Neuronal stem cell (in vitro differentiated cells): Measurements from ENCODE around the gene EHHADH. TPM values are rescaled to one million over a fixed set of nuclear protein-coding genes. Genes with fewer than 3 reads are reported as not detected.

ENCODE experiments used
- DNase-seq: peaks from one replicate; pipeline ENCODE4 v3.0.0-alpha.2; 2013; ENCODE audit warnings: low spot score
- H2AFZ ChIP-seq: one replicate; pipeline ENCODE4 v1.6.1; 2013; ENCODE audit warnings: mild to moderate bottlenecking, low read length, inconsistent platforms
- H2AK5ac ChIP-seq: 2 replicates; pipeline ENCODE4 v1.6.1; 2013; ENCODE audit warnings: low read depth, mild to moderate bottlenecking, inconsistent platforms, low read length, moderate library complexity, mixed read lengths
- H2BK120ac ChIP-seq: 2 replicates; pipeline ENCODE4 v1.6.1; 2013; ENCODE audit warnings: low read depth, mild to moderate bottlenecking, inconsistent platforms, low read length, moderate library complexity, mixed read lengths
- H2BK12ac ChIP-seq: one replicate; pipeline ENCODE4 v1.6.1; 2013; ENCODE audit warnings: low read length, inconsistent platforms
- H2BK15ac ChIP-seq: 2 replicates; pipeline ENCODE4 v1.6.1; 2013; ENCODE audit warnings: mild to moderate bottlenecking, low read length, inconsistent platforms, mixed read lengths
- H2BK5ac ChIP-seq: one replicate; pipeline ENCODE4 v1.6.1; 2013; ENCODE audit warnings: inconsistent platforms, mild to moderate bottlenecking, low read length, moderate library complexity
- H3K14ac ChIP-seq: one replicate; pipeline ENCODE4 v1.6.1; 2013; ENCODE audit warnings: low read length, inconsistent platforms
- H3K18ac ChIP-seq: 2 replicates; pipeline ENCODE4 v1.6.1; 2013; ENCODE audit warnings: low read length, inconsistent platforms
- H3K23ac ChIP-seq: 2 replicates; pipeline ENCODE4 v1.6.1; 2013; ENCODE audit warnings: low read depth, mild to moderate bottlenecking, mixed read lengths, low read length, inconsistent platforms; ENCODE audit not compliant: poor library complexity
- H3K27ac ChIP-seq: replicated peaks from 3 replicates; pipeline ENCODE4 v1.5.1; 2013; ENCODE audit warnings: low read length, inconsistent platforms
- H3K27me3 ChIP-seq, 3 experiments: 2 replicates each; pipeline ENCODE4 v1.6.1; 2013; ENCODE audit warnings: low read length in 3 of 3, mild to moderate bottlenecking in 2 of 3, inconsistent platforms in 1 of 3, low read depth in 1 of 3, mixed read lengths in 1 of 3, moderate library complexity in 1 of 3; ENCODE audit not compliant: control insufficient read depth in 3 of 3, insufficient read depth in 3 of 3
- H3K36me3 ChIP-seq, 2 donors: replicated peaks in 1 of 2; 2 replicates each; pipeline ENCODE4 v1.6.1; 2013; ENCODE audit warnings: low read length in 2 of 2; ENCODE audit not compliant: control insufficient read depth in 2 of 2, insufficient read depth in 2 of 2
- H3K4ac ChIP-seq: 2 replicates; pipeline ENCODE4 v1.6.1; 2013; ENCODE audit warnings: inconsistent platforms, mild to moderate bottlenecking, low read length, moderate library complexity
- H3K4me1 ChIP-seq, 2 donors: 1 replicate in 1 of 2; 2 replicates in 1 of 2; pipeline ENCODE4 v1.6.1; 2013; ENCODE audit warnings: low read length in 2 of 2, low read depth in 1 of 2; ENCODE audit not compliant: control insufficient read depth in 2 of 2, insufficient read depth in 1 of 2
- H3K4me2 ChIP-seq: one replicate; pipeline ENCODE4 v1.6.1; 2013; ENCODE audit warnings: mild to moderate bottlenecking, low read length, inconsistent platforms; ENCODE audit not compliant: insufficient read depth, poor library complexity, severe bottlenecking
- H3K4me3 ChIP-seq, 2 donors: 2 replicates each; pipeline ENCODE4 v1.5.1; 2013; ENCODE audit warnings: low read length in 2 of 2, mild to moderate bottlenecking in 2 of 2, inconsistent platforms in 1 of 2, moderate library complexity in 1 of 2
- H3K79me1 ChIP-seq: one replicate; pipeline ENCODE4 v1.6.1; 2013; ENCODE audit warnings: low read depth, mild to moderate bottlenecking, inconsistent platforms, low read length, moderate library complexity
- H3K9ac ChIP-seq: one replicate; pipeline ENCODE4 v1.6.1; 2013; ENCODE audit warnings: mild to moderate bottlenecking, low read depth, low read length, inconsistent platforms; ENCODE audit not compliant: poor library complexity
- H3K9me3 ChIP-seq, 2 donors: replicated peaks in 1 of 2; 2 replicates each; pipeline versions ENCODE3 to v1.6.1; 2013; ENCODE audit warnings: low read length in 2 of 2, mild to moderate bottlenecking in 2 of 2, inconsistent platforms in 1 of 2, low read depth in 1 of 2, mixed read lengths in 1 of 2, moderate library complexity in 1 of 2; ENCODE audit not compliant: control insufficient read depth in 2 of 2, insufficient read depth in 1 of 2
- H4K8ac ChIP-seq: one replicate; pipeline ENCODE4 v1.6.1; 2013; ENCODE audit warnings: low read depth, mild to moderate bottlenecking, inconsistent platforms, low read length, moderate library complexity
- H4K91ac ChIP-seq: one replicate; pipeline ENCODE4 v1.6.1; 2013; ENCODE audit warnings: low read length, low read depth, mild to moderate bottlenecking, inconsistent platforms; ENCODE audit not compliant: poor library complexity
- WGBS, 2 donors: extraction: QIAGEN DNeasy Blood & Tissue Kit; methylation state at CpG; one replicate each; pipeline ENCODE4 v1.1.7; 2013; ENCODE audit warnings: missing lambda C conversion rate in 2 of 2, mixed read lengths in 1 of 2; ENCODE audit not compliant: insufficient read length in 2 of 2, insufficient replicate concordance in 1 of 2; ENCODE audit errors: extremely low coverage in 2 of 2; 5-methylcytosine and 5-hydroxymethylcytosine counted together
- small RNA-seq: library from polyadenylated mRNA; stranded (forward); fragments of <200 nt; extraction: miRNeasy Mini kit (QIAGEN cat#:217004); gene quantifications from one replicate; pipeline ENCODE3, GENCODE V24; 2013; ENCODE audit not compliant: insufficient read depth

EHHADH gene

GRCh38 chr3:185145511-185145910 is 108.3 kb downstream of the EHHADH start:
- H2BK12ac ChIP-seq: no peak overlapping the region
- H3K4me1 ChIP-seq: peaks cover 0 to 2% of the 10 kb centered on the region in 2 donors
- H2BK15ac ChIP-seq: no peak overlapping the region
- H2AFZ ChIP-seq: no peak overlapping the region
- no peak overlapping the region for H3K14ac ChIP-seq
- H2BK5ac ChIP-seq: no peak overlapping the region
- no peak overlapping the region for H4K91ac ChIP-seq
- WGBS, 2 donors: no CpG with 5 or more reads among the region's 6 CpGs
- no peak overlapping the region for H3K4me3 ChIP-seq
- no peaks in the 10 kb centered on the region for H3K79me1 ChIP-seq
- no peak overlapping the region for H3K4ac ChIP-seq
- no peaks in the 10 kb centered on the region for H3K36me3 ChIP-seq
- no peak overlapping the region for H3K9ac ChIP-seq
- no peaks in the 10 kb centered on the region for H3K9me3 ChIP-seq
- no peak overlapping the region for H3K27ac ChIP-seq
- no peak for DNase-seq
- H2AK5ac ChIP-seq: no peak overlapping the region
- H3K4me2 ChIP-seq: no peak overlapping the region
- no peak overlapping the region for H4K8ac ChIP-seq
- no peak overlapping the region for H3K18ac ChIP-seq
- H2BK120ac ChIP-seq: no peak overlapping the region
- peaks cover 0 to 14% (median 0%) of the 10 kb centered on the region in 3 experiments for H3K27me3 ChIP-seq
- H3K23ac ChIP-seq: no peak overlapping the region

- WGBS, 2 donors: no CpG with 5 or more reads among the region's 3 CpGs
- no peak overlapping the region for H3K4ac ChIP-seq
Measured at GRCh38 chr3:185144784-185145183, 109.1 kb downstream of the EHHADH start.

More at GRCh38 chr3:185144784-185145183, 109.1 kb downstream of the EHHADH start:
- Histone ChIP-seq H2AFZ (no peak overlapping the region), H2BK15ac (no peak overlapping the region), H2AK5ac (no peak overlapping the region), H3K27me3 (peaks cover 0 to 7% (median 0%) of the 10 kb centered on the region in 3 experiments), H3K4me2 (no peak overlapping the region), H3K9ac (no peak overlapping the region), H3K4me1 (no peaks in the 10 kb centered on the region), H3K27ac (no peak overlapping the region), H4K8ac (no peak overlapping the region), H2BK12ac (no peak overlapping the region), H2BK120ac (no peak overlapping the region), H4K91ac (no peak overlapping the region), H2BK5ac (no peak overlapping the region), H3K14ac (no peak overlapping the region), H3K4me3 (no peak overlapping the region), H3K36me3 (no peaks in the 10 kb centered on the region), H3K23ac (no peak overlapping the region), H3K9me3 (no peaks in the 10 kb centered on the region), H3K79me1 (no peaks in the 10 kb centered on the region), H3K18ac (no peak overlapping the region)
- no peak for DNase-seq

Small RNAs within 50 kb of the gene (small RNA-seq; reads per million reads assigned to genes)
- gene MIR5588: not detected
